Pulmonary artery endothelial cell (primary cell): Measurements from ENCODE around the gene IFITM2. TPM values are rescaled to one million over a fixed set of nuclear protein-coding genes. Genes with fewer than 3 reads are reported as not detected.
"Not testable (repeated sequence)": the region's sequence is repeated elsewhere in the genome, so short reads cannot be mapped to it uniquely, and the experiment has no call there.

ENCODE experiments used
- DNase-seq: peaks from one replicate; pipeline ENCODE4 v3.0.0-alpha.2; 2011; ENCODE audit warnings: low read depth, low spot score
- total RNA-seq: library from RNA; depleted of rRNA; stranded (reverse); fragments of >200 nt; gene quantifications from 2 replicates; pipeline ENCODE4 v1.2.3, GENCODE V29; 2014

Gene IFITM2
- total RNA-seq, 1 donor from 2014 or later = 32.9 TPM

GRCh38 chr11:339963-340362, 32.3 kb downstream of the IFITM2 start:
- DNase-seq = no peak

- DNase-seq = no peak
Observed at GRCh38 chr11:340539-341512, 33.2 kb downstream of the IFITM2 start.

GRCh38 chr11:342328-342727, 34.7 kb downstream of the IFITM2 start:
- DNase-seq = no peak

- DNase-seq = no peak
Observed at GRCh38 chr11:344836-345578, 37.4 kb downstream of the IFITM2 start.

GRCh38 chr11:346529-346928, 38.9 kb downstream of the IFITM2 start:
- no peak for DNase-seq

- not testable (repeated sequence) for DNase-seq
Observed at GRCh38 chr11:349270-349954, 41.8 kb downstream of the IFITM2 start.

GRCh38 chr11:350033-350722, 42.6 kb downstream of the IFITM2 start:
- DNase-seq = not testable (repeated sequence)

GRCh38 chr11:350723-351255, 43.2 kb downstream of the IFITM2 start:
- no peak for DNase-seq

GRCh38 chr11:351411-351810, 43.8 kb downstream of the IFITM2 start:
- no peak for DNase-seq

GRCh38 chr11:352456-353031, 44.9 kb downstream of the IFITM2 start:
- no peak for DNase-seq

- DNase-seq = no peak
Observed at GRCh38 chr11:353179-353873, 45.7 kb downstream of the IFITM2 start.

GRCh38 chr11:355581-356458, 48.2 kb downstream of the IFITM2 start:
- peak; percentile 86 for DNase-seq

- no peak for DNase-seq
Observed at GRCh38 chr11:356610-357009, 49.0 kb downstream of the IFITM2 start.

- no peak for DNase-seq
Observed at GRCh38 chr11:357582-357981, 50.0 kb downstream of the IFITM2 start.

GRCh38 chr11:358129-358800, 50.6 kb downstream of the IFITM2 start:
- no peak for DNase-seq
